Activated gamma-delta T cell treated with anti-CD3 and anti-CD28 coated beads, Interleukin-2, amount 50 U/mL, for 16 hours (primary cell): ENCODE measurements around the gene VTN.

ENCODE experiments used
- DNase-seq: peaks from one replicate; pipeline ENCODE4 v3.0.0-alpha.2; 2020; ENCODE audit warnings: low read depth

VTN gene

DNA sequence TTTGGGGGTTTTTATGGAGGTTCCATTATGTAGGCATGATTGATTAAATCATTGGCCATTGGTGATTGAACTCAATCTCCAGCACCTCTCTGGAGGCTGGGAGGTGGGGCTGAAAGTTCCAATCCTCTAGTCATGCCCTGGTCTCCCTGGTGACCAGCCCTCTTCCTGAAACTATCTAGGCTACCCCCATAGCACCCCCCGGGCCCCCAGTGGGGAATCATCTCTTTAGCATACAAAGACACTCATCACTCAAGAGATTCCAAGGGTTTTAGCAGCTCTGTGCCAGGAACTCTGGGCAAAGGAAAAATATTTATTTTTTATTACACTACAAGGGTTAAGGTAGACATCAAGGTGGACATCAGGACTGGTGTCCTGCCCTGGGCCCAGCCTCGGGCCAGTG is 25.3 kb upstream of the VTN start:
- DNase-seq, result no peak

GRCh38 chr17:28394337-28395116 is 24.4 kb upstream of the VTN start:
- no peak for DNase-seq

- DNase-seq, result no peak
Measured at GRCh38 chr17:28392491-28392890, 22.4 kb upstream of the VTN start.

- DNase-seq, result no peak
Measured at GRCh38 chr17:28391401-28391800, 21.3 kb upstream of the VTN start.

DNA sequence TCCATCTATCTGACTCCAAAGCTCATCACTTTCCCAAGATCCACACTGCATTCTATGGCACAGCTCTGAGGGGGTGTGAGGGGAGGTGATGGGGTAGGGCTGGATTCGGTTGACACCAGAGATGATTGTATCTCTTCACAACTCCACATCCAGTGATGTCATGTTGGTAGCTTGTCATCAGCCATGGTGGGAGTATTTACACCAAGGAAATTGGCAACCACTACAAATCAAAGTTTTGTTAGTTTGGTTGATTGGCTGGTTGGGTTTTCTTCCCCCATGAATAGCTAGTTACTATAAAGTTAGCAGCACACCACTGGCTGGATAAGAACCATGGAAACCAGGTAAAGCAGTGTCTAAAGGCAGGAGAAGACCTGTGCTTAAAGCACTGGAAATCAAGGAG is 20.9 kb upstream of the VTN start:
- no peak for DNase-seq

DNA sequence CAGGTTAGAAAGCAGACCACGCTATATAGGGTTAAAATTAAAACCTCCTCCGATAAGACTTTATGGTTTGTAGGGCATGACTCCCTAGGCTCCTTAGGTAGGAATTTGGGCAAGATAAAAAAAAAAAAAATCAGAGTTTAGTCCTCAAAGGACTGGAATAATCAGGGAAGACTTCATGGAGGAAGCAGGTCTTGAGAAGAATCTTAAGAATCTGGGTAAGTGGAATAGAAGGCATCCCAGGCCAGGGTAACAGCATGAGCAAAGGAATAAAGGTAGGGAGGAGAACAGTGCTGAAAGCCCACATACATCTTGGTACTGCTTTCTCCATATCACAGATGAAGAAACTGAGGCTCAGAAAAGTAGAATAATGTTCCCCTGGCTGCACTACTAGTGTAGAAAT is 20.5 kb upstream of the VTN start:
- no peak for DNase-seq

GRCh38 chr17:28390141-28390540 is 20.0 kb upstream of the VTN start:
- DNase-seq, result no peak

- DNase-seq, result no peak
Measured at GRCh38 chr17:28388106-28388505, 18.0 kb upstream of the VTN start.

GRCh38 chr17:28386391-28386790 is 16.3 kb upstream of the VTN start:
- no peak for DNase-seq

- no peak for DNase-seq
Measured at GRCh38 chr17:28385406-28385805, 15.3 kb upstream of the VTN start.

- no peak for DNase-seq
Measured at GRCh38 chr17:28385037-28385400, 14.9 kb upstream of the VTN start.

DNA sequence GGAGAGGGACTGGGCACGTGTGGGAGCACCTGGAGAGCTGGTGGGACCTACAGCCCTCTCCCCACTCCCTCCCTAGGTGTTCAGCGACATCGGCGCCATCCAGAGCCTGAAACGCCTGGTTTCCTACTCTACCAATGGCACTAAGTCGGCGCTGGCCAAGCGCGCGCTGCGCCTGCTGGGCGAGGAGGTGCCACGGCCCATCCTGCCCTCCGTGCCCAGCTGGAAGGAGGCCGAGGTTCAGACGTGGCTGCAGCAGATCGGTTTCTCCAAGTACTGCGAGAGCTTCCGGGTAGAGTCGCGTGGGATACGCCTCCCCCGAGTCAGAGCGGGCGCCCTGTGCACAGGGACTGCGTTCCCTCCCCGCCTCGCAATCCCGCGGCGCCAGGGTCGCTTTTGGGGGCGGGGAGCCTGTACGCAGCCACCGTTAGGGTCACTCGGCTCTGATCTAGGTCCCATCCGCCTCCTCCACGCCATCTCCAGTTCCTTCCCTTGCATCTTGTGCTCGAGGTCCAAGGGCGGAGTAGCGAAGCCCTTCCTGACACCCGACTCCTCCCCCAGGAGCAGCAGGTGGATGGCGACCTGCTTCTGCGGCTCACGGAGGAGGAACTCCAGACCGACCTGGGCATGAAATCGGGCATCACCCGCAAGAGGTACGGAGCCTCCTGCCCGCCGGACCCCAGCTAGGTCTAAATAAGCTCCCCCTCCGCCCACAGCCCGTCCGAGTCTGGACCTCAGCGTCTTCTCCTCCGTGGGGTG is 14.4 kb upstream of the VTN start:
- DNase-seq, result peak; percentile 46

- DNase-seq, result no peak
Measured at GRCh38 chr17:28381141-28381825, 11.2 kb upstream of the VTN start.

DNA sequence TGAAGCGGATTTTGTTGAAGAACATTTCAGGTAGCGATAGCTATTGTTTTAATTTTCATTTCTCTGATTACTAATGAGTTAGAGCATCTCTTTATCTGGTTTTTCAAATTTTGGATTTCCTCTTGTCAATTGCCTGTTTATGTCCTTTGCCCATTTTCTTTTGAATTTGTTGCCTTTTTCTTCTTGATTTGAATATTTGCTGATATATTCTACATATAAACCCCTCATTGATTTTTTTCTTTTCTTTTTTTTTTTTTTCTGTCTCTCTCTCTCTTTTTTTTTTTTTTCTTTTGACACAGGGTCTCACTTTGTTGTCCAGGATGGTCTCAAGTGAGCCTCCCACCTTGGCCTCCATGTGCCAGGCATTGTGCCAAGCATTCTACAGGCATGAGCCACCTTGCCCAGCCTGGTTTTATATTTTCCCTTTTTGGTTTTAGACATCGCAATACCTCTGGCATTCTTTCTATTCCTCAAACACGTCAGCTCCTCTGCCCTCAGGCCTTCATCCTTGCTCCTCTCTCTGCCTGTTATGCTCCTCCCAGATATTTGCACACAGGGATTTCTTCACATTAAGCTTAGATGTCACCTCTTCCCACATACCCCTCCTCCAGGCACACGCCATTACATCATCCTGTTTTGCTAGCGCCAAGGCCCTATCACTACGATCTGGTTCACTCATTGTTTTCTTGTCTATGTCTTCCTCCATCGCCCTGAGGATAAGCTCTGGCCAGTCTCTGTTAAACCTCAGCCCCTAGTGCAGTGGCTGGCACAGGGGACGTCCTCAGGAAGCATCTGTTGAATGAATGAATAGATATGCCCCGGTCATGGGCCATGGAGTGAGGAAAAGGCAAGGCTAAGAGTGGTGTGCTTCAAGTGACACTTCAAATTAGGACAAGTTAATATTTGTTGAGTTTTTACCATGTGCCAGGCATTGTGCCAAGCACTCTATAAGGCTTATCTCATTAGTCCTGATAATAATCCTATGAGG is 10.0 kb upstream of the VTN start:
- no peak for DNase-seq

- no peak for DNase-seq
Measured at GRCh38 chr17:28372945-28373274, 2.8 kb upstream of the VTN start.

- DNase-seq, result no peak
Measured at GRCh38 chr17:28372203-28372944, 2.3 kb upstream of the VTN start.

- peak; percentile 69 for DNase-seq
Measured at GRCh38 chr17:28371245-28372202, 1.4 kb upstream of the VTN start, which contains the start of gene SARM1. SARM1 (plus strand) TSS chr17:28371694; CDS start chr17:28372033, 339 bp downstream.

- DNase-seq, result no peak
Measured at GRCh38 chr17:28370744-28371103, 617 bp upstream of the VTN start.

GRCh38 chr17:28369684-28370034 is 448 bp downstream of the VTN start:
- no peak for DNase-seq
